ENCODE measurements around the gene MLEC. TPM values are rescaled to one million over a fixed set of nuclear protein-coding genes. Genes with fewer than 3 reads are reported as not detected.

Gene MLEC
- polyA plus RNA-seq, 2 of the 4 experiments (the other 2 are of a cell fraction): 89.1 to 117 TPM

DNA sequence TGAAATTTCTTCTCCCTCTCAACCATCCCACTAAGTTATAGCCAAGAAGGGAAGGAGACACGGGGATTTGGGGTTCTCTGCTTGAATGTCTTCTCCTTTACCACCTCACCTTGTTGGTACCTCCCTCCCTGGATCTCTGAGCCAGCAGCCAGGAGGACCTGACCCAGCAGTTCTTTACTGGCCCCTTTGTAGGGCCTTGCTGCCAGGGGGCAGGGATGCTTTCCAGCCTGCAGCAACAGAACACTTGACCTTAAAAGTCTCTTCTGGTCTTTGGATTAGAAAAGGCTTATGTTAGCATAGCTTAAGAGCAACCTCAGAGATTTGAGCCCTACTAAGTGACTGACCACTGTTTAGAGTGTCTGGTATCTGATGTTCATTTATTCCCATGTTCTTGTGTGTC lies 10.4 kb downstream of the MLEC start:
- FAIRE-seq: no peak
- WGBS (ENCODE audit: missing lambda C conversion rate): 67% methylated on average over 1 of the region's 1 CpG

DNA sequence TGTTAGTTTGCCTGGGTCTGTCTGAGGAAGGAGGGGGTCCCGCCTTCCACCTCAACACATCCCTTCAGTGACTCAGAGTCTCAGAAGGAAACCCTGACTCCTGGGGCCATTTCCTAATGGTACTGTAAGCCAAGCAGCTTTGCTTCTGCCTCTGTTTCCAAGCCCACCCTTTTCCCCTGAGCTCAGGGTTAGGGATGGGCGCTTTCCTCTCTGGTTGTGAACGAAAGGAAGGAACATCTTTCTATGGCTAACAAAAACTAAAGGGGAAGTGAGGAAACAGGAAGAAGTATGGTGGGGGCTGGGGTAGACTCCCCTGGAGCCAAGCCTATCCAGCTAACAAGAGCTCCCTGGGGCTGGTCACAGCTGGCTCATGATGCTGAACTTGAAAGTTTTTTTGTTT lies 11.7 kb downstream of the MLEC start:
- FAIRE-seq: no peak

More for the DNA sequence above, 10.4 kb downstream of the MLEC start:
- CTCF ChIA-PET: interaction anchor here (3.1 to 19.0 kb wide), 2 partner anchors 13 to 50 kb away, joined by 13 to 137 read pairs; partner anchors contain the start of gene UNC119B
- no peaks in the 10 kb centered on the region for H3K9me3 ChIP-seq
- no peak for ATAC-seq
- H3K4me2 ChIP-seq: no peak overlapping the region
- no peak overlapping the region for H3K27ac ChIP-seq
- POLR2A ChIA-PET: no interaction called here
- no peak overlapping the region for H3K4me3 ChIP-seq
- no peak for TF ChIP-seq CBX8 (IDR thresholded peaks at IDR 0.05)
- TF ChIP-seq FOSL2 (IDR thresholded peaks at IDR 0.05): no peak
- no peak for TF ChIP-seq FOSL2 (CRISPR knock-in tag; IDR thresholded peaks at IDR 0.05)
- no peak for TF ChIP-seq GATA3 (IDR thresholded peaks at IDR 0.05; ENCODE audit: borderline replicate concordance)
- TF ChIP-seq PHF8 (IDR thresholded peaks at IDR 0.05; ENCODE audit: borderline replicate concordance, low read depth): no peak
- TF ChIP-seq EHF (CRISPR knock-in tag; IDR thresholded peaks at IDR 0.05): no peak
- TF ChIP-seq TFCP2L1 (CRISPR knock-in tag; IDR thresholded peaks at IDR 0.05): no peak
- TF ChIP-seq HOXA7 (CRISPR knock-in tag; IDR thresholded peaks at IDR 0.05): no peak
- TF ChIP-seq CBX2 (IDR thresholded peaks at IDR 0.05; ENCODE audit: borderline replicate concordance, low read depth): no peak
- no peak for DNase-seq (ENCODE audit: low read depth in 1 of 2, low spot score in 1 of 2)
- H3K4me1 ChIP-seq: peaks cover 18% of the 10 kb centered on the region

DNA sequence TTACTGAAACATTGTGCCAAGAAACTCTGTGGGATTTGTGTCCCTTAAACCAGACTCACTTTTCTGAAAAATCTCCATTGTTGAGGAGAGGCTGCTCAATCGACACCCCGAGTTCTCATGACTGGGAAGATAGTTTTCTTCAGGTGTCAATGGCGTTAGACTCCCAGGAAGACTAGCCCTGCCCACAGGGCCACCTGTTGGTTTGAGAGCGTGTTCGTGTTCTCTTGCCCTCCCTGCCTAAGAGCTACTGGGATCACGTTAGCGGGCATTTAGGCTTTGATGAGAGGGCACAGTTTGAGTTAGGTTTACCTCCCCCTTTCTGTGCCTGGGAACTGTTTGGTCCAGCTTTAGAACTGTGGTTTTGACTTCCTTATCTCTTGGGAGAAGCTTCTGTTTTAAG lies 12.6 kb downstream of the MLEC start:
- no peak overlapping the region for H3K27ac ChIP-seq
- WGBS (ENCODE audit: missing lambda C conversion rate): 96% methylated on average over 7 of the region's 7 CpGs
- TF ChIP-seq GATA3 (IDR thresholded peaks at IDR 0.05; ENCODE audit: borderline replicate concordance): no peak
- no peak for TF ChIP-seq BHLHE40 (IDR thresholded peaks at IDR 0.05; ENCODE audit: low read depth, low read length)
- TF ChIP-seq CEBPB (IDR thresholded peaks at IDR 0.05): no peak
- TF ChIP-seq POLR2A (IDR thresholded peaks at IDR 0.05; ENCODE audit: low read length): no peak
- no peak for TF ChIP-seq TFCP2L1 (CRISPR knock-in tag; IDR thresholded peaks at IDR 0.05)
- TF ChIP-seq ZNF302 (CRISPR knock-in tag; IDR thresholded peaks at IDR 0.05): no peak
- no peak for TF ChIP-seq PHF8 (IDR thresholded peaks at IDR 0.05; ENCODE audit: borderline replicate concordance, low read depth)
- no peak for TF ChIP-seq HDAC2 (IDR thresholded peaks at IDR 0.05)
- TF ChIP-seq RARB (CRISPR knock-in tag; IDR thresholded peaks at IDR 0.05): no peak
- no peak for TF ChIP-seq RFX5 (IDR thresholded peaks at IDR 0.05)
- TF ChIP-seq EHF (CRISPR knock-in tag; IDR thresholded peaks at IDR 0.05): no peak
- TF ChIP-seq ZC3H11A (IDR thresholded peaks at IDR 0.05): no peak
- TF ChIP-seq, protein P1, sequence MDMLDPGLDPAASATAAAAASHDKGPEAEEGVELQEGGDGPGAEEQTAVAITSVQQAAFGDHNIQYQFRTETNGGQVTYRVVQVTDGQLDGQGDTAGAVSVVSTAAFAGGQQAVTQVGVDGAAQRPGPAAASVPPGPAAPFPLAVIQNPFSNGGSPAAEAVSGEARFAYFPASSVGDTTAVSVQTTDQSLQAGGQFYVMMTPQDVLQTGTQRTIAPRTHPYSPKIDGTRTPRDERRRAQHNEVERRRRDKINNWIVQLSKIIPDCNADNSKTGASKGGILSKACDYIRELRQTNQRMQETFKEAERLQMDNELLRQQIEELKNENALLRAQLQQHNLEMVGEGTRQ (IDR thresholded peaks at IDR 0.05): no peak
- no peak for TF ChIP-seq KDM5A (IDR thresholded peaks at IDR 0.05)
- TF ChIP-seq HOXB5 (CRISPR knock-in tag; IDR thresholded peaks at IDR 0.05): no peak
- no peak for TF ChIP-seq HOXB13 (CRISPR knock-in tag; IDR thresholded peaks at IDR 0.05; ENCODE audit: low read depth)
- TF ChIP-seq, protein P2, sequence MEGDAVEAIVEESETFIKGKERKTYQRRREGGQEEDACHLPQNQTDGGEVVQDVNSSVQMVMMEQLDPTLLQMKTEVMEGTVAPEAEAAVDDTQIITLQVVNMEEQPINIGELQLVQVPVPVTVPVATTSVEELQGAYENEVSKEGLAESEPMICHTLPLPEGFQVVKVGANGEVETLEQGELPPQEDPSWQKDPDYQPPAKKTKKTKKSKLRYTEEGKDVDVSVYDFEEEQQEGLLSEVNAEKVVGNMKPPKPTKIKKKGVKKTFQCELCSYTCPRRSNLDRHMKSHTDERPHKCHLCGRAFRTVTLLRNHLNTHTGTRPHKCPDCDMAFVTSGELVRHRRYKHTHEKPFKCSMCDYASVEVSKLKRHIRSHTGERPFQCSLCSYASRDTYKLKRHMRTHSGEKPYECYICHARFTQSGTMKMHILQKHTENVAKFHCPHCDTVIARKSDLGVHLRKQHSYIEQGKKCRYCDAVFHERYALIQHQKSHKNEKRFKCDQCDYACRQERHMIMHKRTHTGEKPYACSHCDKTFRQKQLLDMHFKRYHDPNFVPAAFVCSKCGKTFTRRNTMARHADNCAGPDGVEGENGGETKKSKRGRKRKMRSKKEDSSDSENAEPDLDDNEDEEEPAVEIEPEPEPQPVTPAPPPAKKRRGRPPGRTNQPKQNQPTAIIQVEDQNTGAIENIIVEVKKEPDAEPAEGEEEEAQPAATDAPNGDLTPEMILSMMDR (IDR thresholded peaks at IDR 0.05): no peak
- no peak for TF ChIP-seq HOXA7 (CRISPR knock-in tag; IDR thresholded peaks at IDR 0.05)
- TF ChIP-seq, protein P3, sequence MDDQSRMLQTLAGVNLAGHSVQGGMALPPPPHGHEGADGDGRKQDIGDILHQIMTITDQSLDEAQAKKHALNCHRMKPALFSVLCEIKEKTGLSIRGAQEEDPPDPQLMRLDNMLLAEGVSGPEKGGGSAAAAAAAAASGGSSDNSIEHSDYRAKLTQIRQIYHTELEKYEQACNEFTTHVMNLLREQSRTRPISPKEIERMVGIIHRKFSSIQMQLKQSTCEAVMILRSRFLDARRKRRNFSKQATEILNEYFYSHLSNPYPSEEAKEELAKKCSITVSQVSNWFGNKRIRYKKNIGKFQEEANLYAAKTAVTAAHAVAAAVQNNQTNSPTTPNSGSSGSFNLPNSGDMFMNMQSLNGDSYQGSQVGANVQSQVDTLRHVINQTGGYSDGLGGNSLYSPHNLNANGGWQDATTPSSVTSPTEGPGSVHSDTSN (IDR thresholded peaks at IDR 0.05): no peak
- H3K9me3 ChIP-seq: no peaks in the 10 kb centered on the region
- H3K4me1 ChIP-seq: no peaks in the 10 kb centered on the region
- ChIA-PET CTCF (interaction anchor here (1.2 to 19.0 kb wide), 5 partner anchors 11 to 272 kb away, joined by 3 to 137 read pairs (median 4); partner anchors contain the start of gene UNC119B), POLR2A (no interaction called here)
- H3K4me3 ChIP-seq: no peak overlapping the region
- FAIRE-seq (no peak), DNase-seq (ENCODE audit: low read depth in 1 of 2, low spot score in 1 of 2) (no peak), ATAC-seq (no peak)
- H3K4me2 ChIP-seq: no peak overlapping the region

More for the DNA sequence above, 11.7 kb downstream of the MLEC start:
- H3K27ac ChIP-seq: no peak overlapping the region
- H3K4me3 ChIP-seq: no peak overlapping the region
- DNase-seq (ENCODE audit: low read depth in 1 of 2, low spot score in 1 of 2): no peak
- ChIA-PET CTCF (interaction anchor here (0.8 to 19.0 kb wide), 6 partner anchors 12 to 273 kb away, joined by 3 to 137 read pairs (median 4); partner anchors contain the start of gene UNC119B), POLR2A (no interaction called here)
- H3K4me1 ChIP-seq: peaks cover 5% of the 10 kb centered on the region
- no peak for ATAC-seq
- TF ChIP-seq TP53 (CRISPR knock-in tag; IDR thresholded peaks at IDR 0.05) (no peak), KDM5A (IDR thresholded peaks at IDR 0.05) (no peak), HDAC2 (IDR thresholded peaks at IDR 0.05) (no peak), JUNB (IDR thresholded peaks at IDR 0.05) (no peak), NFE2L2 (conservative IDR thresholded peaks at IDR 0.05; ENCODE audit: low read length) (no peak), FOSL2 (IDR thresholded peaks at IDR 0.05) (no peak), FOSL2 (CRISPR knock-in tag; IDR thresholded peaks at IDR 0.05) (no peak), ESRRA (IDR thresholded peaks at IDR 0.05; ENCODE audit: borderline replicate concordance, low read length) (no peak), ZNF302 (CRISPR knock-in tag; IDR thresholded peaks at IDR 0.05) (no peak), CBX2 (IDR thresholded peaks at IDR 0.05; ENCODE audit: borderline replicate concordance, low read depth) (no peak), EHMT2 (IDR thresholded peaks at IDR 0.05; ENCODE audit: low read depth) (no peak), SMC3 (IDR thresholded peaks at IDR 0.05) (no peak), TFCP2L1 (CRISPR knock-in tag; IDR thresholded peaks at IDR 0.05) (no peak), POLR2AphosphoS2 (conservative IDR thresholded peaks at IDR 0.05; ENCODE audit: low read length) (no peak), ZFP36 (IDR thresholded peaks at IDR 0.05; ENCODE audit: borderline replicate concordance, partially characterized antibody) (no peak), KDM1A (IDR thresholded peaks at IDR 0.05; ENCODE audit: low read depth) (no peak)
- TF ChIP-seq, protein P4, sequence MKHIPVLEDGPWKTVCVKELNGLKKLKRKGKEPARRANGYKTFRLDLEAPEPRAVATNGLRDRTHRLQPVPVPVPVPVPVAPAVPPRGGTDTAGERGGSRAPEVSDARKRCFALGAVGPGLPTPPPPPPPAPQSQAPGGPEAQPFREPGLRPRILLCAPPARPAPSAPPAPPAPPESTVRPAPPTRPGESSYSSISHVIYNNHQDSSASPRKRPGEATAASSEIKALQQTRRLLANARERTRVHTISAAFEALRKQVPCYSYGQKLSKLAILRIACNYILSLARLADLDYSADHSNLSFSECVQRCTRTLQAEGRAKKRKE (CRISPR knock-in tag; IDR thresholded peaks at IDR 0.05; ENCODE audit: low read depth): no peak
- TF ChIP-seq, protein P5, sequence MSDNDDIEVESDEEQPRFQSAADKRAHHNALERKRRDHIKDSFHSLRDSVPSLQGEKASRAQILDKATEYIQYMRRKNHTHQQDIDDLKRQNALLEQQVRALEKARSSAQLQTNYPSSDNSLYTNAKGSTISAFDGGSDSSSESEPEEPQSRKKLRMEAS (IDR thresholded peaks at IDR 0.05): no peak
- TF ChIP-seq, protein P6, sequence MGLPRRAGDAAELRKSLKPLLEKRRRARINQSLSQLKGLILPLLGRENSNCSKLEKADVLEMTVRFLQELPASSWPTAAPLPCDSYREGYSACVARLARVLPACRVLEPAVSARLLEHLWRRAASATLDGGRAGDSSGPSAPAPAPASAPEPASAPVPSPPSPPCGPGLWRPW (IDR thresholded peaks at IDR 0.05): no peak
- no peaks in the 10 kb centered on the region for H3K9me3 ChIP-seq
- 100% methylated on average over 3 of the region's 3 CpGs for WGBS (ENCODE audit: missing lambda C conversion rate)
- H3K4me2 ChIP-seq: no peak overlapping the region
